NCI-H526 (cell line): Measurements from ENCODE around the gene TMUB1.
A peak's percentile ranks its signal among the peaks of the same experiment; 100 is the strongest.

ENCODE experiments used
- DNase-seq, 2 experiments: peaks; one replicate each; lab custom pipeline; 2025; lab: John Stamatoyannopoulos, UW

Gene TMUB1

GRCh38 chr7:151068069-151068773 lies 15.1 kb downstream of the TMUB1 start:
- no peak for DNase-seq

GRCh38 chr7:151066273-151066974 lies 16.9 kb downstream of the TMUB1 start:
- no peak for DNase-seq

GRCh38 chr7:151065516-151065915 lies 17.8 kb downstream of the TMUB1 start:
- DNase-seq: no peak

- no peak for DNase-seq
Measured at GRCh38 chr7:151064993-151065392, 18.3 kb downstream of the TMUB1 start.

GRCh38 chr7:151064454-151064853 lies 18.8 kb downstream of the TMUB1 start:
- no peak for DNase-seq

GRCh38 chr7:151063212-151063561 lies 20.1 kb downstream of the TMUB1 start:
- DNase-seq: no peak

GRCh38 chr7:151062399-151063211 lies 20.7 kb downstream of the TMUB1 start:
- DNase-seq: peak; percentile 90 to 98

- DNase-seq: no peak
Measured at GRCh38 chr7:151062111-151062398, 21.2 kb downstream of the TMUB1 start.

GRCh38 chr7:151061213-151062110 lies 21.8 kb downstream of the TMUB1 start:
- DNase-seq: no peak

- peak; percentile 72 to 88 for DNase-seq
Measured at GRCh38 chr7:151060416-151061212, 22.7 kb downstream of the TMUB1 start.

- DNase-seq: peak; percentile 60 to 83
Measured at GRCh38 chr7:151060113-151060415, 23.2 kb downstream of the TMUB1 start.

GRCh38 chr7:151059367-151060112 lies 23.8 kb downstream of the TMUB1 start, which contains the start of gene SLC4A2:
Gene SLC4A2 (plus strand): TSS chr7:151059589. CDS start chr7:151061988, 2,399 bp downstream.
- DNase-seq: peak in 1 of 2 experiments; percentile 88

GRCh38 chr7:151058781-151059366 lies 24.4 kb downstream of the TMUB1 start:
- DNase-seq: peak in 1 of 2 experiments; percentile 58

- DNase-seq: peak; percentile 100
Measured at GRCh38 chr7:151057989-151058780, 25.1 kb downstream of the TMUB1 start.

- peak in 1 of 2 experiments; percentile 89 for DNase-seq
Measured at GRCh38 chr7:151057506-151057988, 25.7 kb downstream of the TMUB1 start, which contains the start of gene CDK5. Gene CDK5 (minus strand): TSS chr7:151057897. CDS start chr7:151057848, 49 bp downstream.

GRCh38 chr7:151056666-151057505 lies 26.4 kb downstream of the TMUB1 start:
- DNase-seq: no peak

GRCh38 chr7:151056283-151056665 lies 27.0 kb downstream of the TMUB1 start:
- DNase-seq: no peak

- no peak for DNase-seq
Measured at GRCh38 chr7:151053751-151054150, 29.5 kb downstream of the TMUB1 start.
